Activated CD8-positive, alpha-beta memory T cell treated with anti-CD3 and anti-CD28 coated beads for 48 hours (primary cell): ENCODE measurements around the gene KRTAP5-6.

ENCODE experiments used
- DNase-seq, 3 experiments: peaks; one replicate each; pipeline ENCODE4 v3.0.0-alpha.2; 2020; ENCODE audit warnings: low read depth in 2 of 3, low spot score in 2 of 3

Gene KRTAP5-6

DNA sequence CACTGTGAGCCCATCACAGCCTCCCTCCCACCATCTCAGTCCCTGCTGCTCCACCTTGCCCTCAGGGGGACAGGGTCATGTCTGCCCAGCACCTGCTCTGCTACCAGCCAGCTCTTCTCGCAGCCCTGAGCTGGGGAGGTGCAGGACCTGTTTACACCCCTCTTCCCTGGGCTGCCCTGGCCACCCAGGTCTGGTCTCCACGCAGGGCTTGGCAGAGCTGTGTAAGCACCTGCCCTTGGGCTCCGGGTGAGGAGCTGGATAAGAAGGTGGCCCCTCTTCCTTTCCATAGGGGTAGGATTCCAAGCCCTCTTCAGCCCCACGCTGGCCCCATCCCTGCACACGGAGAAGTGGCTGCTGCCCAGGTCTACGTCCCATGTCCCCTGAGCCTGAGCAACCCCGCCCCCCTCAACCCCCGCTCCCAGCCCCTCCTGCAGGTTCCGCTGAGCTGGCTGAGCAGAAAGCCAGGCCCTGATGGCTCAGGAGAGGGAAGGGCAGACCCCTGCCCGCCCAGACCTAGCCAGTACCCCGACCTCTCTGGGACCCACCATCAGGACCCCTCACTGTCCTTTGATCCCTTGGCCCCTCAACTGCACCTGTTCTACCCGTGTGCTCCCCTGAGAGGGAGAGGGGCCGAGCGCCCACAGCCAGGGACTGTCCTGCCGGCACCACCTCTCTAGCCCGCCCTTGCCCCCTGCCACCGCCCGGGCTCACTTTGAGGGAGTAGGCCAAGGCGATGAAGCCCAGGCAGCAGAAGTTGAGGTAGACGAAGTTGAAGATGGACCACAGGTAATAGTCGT lies 50.2 kb downstream of the KRTAP5-6 start:
- no peak for DNase-seq
